Smooth muscle cell (in vitro differentiated cells): ENCODE results near the gene SYNDIG1L. TPM values are rescaled to one million over a fixed set of nuclear protein-coding genes. Genes with fewer than 3 reads are reported as not detected.

Source experiments
- DNase-seq: peaks from one replicate; lab custom pipeline; 2025; ENCODE audit not compliant: unreplicated experiment; lab: John Stamatoyannopoulos, UW
- H2AFZ ChIP-seq: fragments of 200-600 bp; sonication (generic); 2 replicates; pipeline ENCODE4 v1.6.0; 2016; ENCODE audit warnings: antibody characterized with exemption, low read depth, mild to moderate bottlenecking
- H3F3A ChIP-seq: fragments of 200-600 bp; sonication (generic); 2 replicates; pipeline ENCODE4 v1.6.0; 2017; ENCODE audit warnings: antibody characterized with exemption, low read depth
- H3K27ac ChIP-seq: fragments of 200-600 bp; sonication (generic); 2 replicates; pipeline ENCODE4 v1.5.1; 2016; ENCODE audit warnings: low read depth, mild to moderate bottlenecking
- H3K27me3 ChIP-seq: fragments of 200-600 bp; sonication (generic); 2 replicates; pipeline ENCODE4 v1.6.1; 2016; ENCODE audit warnings: low read depth, mild to moderate bottlenecking
- H3K36me3 ChIP-seq: fragments of 200-600 bp; sonication (generic); 2 replicates; pipeline ENCODE4 v1.5.1; 2016; ENCODE audit warnings: low read depth
- H3K4me1 ChIP-seq: fragments of 200-600 bp; sonication (generic); 2 replicates; pipeline ENCODE4 v1.5.1; 2016; ENCODE audit warnings: low read depth
- H3K4me2 ChIP-seq: fragments of 200-600 bp; sonication (generic); 2 replicates; pipeline ENCODE4 v1.6.0; 2016; ENCODE audit warnings: mild to moderate bottlenecking
- H3K4me3 ChIP-seq: fragments of 200-600 bp; sonication (generic); 2 replicates; pipeline ENCODE4 v1.5.1; 2016; ENCODE audit warnings: mild to moderate bottlenecking
- H3K79me2 ChIP-seq: fragments of 200-600 bp; sonication (generic); 2 replicates; pipeline ENCODE4 v1.6.0; 2016; ENCODE audit warnings: low read depth, mild to moderate bottlenecking
- H3K9ac ChIP-seq: fragments of 200-600 bp; sonication (generic); 2 replicates; pipeline ENCODE4 v1.6.0; 2016; ENCODE audit warnings: low read depth
- H3K9me3 ChIP-seq: fragments of 200-600 bp; sonication (generic); replicated peaks from 2 replicates; pipeline ENCODE4 v1.5.1; 2016; ENCODE audit warnings: low read depth
- H4K20me1 ChIP-seq: fragments of 200-600 bp; sonication (generic); 2 replicates; pipeline ENCODE4 v1.6.0; 2016; ENCODE audit warnings: low read depth
- CTCF ChIP-seq: fragments of 200-600 bp; sonication (generic); IDR thresholded peaks from 2 replicates; pipeline ENCODE4 v1.5.1; 2017; ENCODE audit warnings: borderline replicate concordance, mild to moderate bottlenecking, antibody characterized with exemption; ENCODE audit not compliant: insufficient read depth, poor library complexity, severe bottlenecking
- WGBS: methylation state at CpG from one replicate; pipeline ENCODE4 v1.1.7; 2016; ENCODE audit warnings: low lambda C conversion rate; 5-methylcytosine and 5-hydroxymethylcytosine counted together
- polyA plus RNA-seq: library from polyadenylated mRNA; unstranded; fragments of >200 nt; fragmentation: Nextera tagmentation; extraction: Ambion mirVana; gene quantifications from 2 replicates; pipeline ENCODE4 v1.2.1, GENCODE V29; 2016
- total RNA-seq: library from RNA; depleted of rRNA; stranded (reverse); fragments of >200 nt; gene quantifications from 2 replicates; pipeline ENCODE4 v1.2.3, GENCODE V29; 2014

Gene SYNDIG1L
- total and polyA plus RNA-seq, 2 experiments from 2014 or later, result not detected

- Histone ChIP-seq H3K4me3 (no peak overlapping the region), H3K36me3 (no peaks in the 10 kb centered on the region), H3K9me3 (no peaks in the 10 kb centered on the region), H3K27me3 (peaks cover 74% of the 10 kb centered on the region), H2AFZ (peak overlapping the region; percentile 82), H3K4me2 (peak overlapping the region; percentile 52), H3K4me1 (peaks cover 17% of the 10 kb centered on the region), H3K9ac (no peak overlapping the region), H4K20me1 (no peaks in the 10 kb centered on the region), H3K79me2 (no peaks in the 10 kb centered on the region), H3F3A (no peaks in the 10 kb centered on the region), H3K27ac (no peak overlapping the region)
- 56% methylated on average over 8 of the region's 8 CpGs for WGBS
- DNase-seq, result no peak
- no peak for TF ChIP-seq CTCF
Measured at GRCh38 chr14:74400919-74401503, 25.0 kb downstream of the SYNDIG1L start.

GRCh38 chr14:74400031-74400685, 25.9 kb downstream of the SYNDIG1L start:
- Histone ChIP-seq H3K36me3 (no peaks in the 10 kb centered on the region), H4K20me1 (no peaks in the 10 kb centered on the region)

GRCh38 chr14:74395094-74395493, 30.9 kb downstream of the SYNDIG1L start:
- H3K4me3 ChIP-seq, result no peak overlapping the region
- H3K27ac ChIP-seq, result no peak overlapping the region
- DNase-seq, result no peak
- peaks cover 82% of the 10 kb centered on the region for H3K27me3 ChIP-seq
- H3K9me3 ChIP-seq, result no peaks in the 10 kb centered on the region
- no peaks in the 10 kb centered on the region for H3F3A ChIP-seq
- H4K20me1 ChIP-seq, result no peaks in the 10 kb centered on the region
- H3K9ac ChIP-seq, result no peak overlapping the region
- 89% methylated on average over 4 of the region's 4 CpGs for WGBS
- H3K79me2 ChIP-seq, result no peaks in the 10 kb centered on the region
- no peaks in the 10 kb centered on the region for H3K4me1 ChIP-seq
- no peak overlapping the region for H3K4me2 ChIP-seq
- H2AFZ ChIP-seq, result no peak overlapping the region
- no peaks in the 10 kb centered on the region for H3K36me3 ChIP-seq
- no peak for TF ChIP-seq CTCF

More at GRCh38 chr14:74400031-74400685, 25.9 kb downstream of the SYNDIG1L start:
- Histone ChIP-seq H3K9me3 (no peaks in the 10 kb centered on the region), H3K9ac (no peak overlapping the region), H3F3A (no peaks in the 10 kb centered on the region), H3K27me3 (peaks cover 76% of the 10 kb centered on the region), H3K27ac (no peak overlapping the region), H3K79me2 (no peaks in the 10 kb centered on the region), H3K4me2 (no peak overlapping the region), H3K4me3 (no peak overlapping the region), H3K4me1 (peaks cover 17% of the 10 kb centered on the region), H2AFZ (no peak overlapping the region)
- TF ChIP-seq CTCF, result no peak
- DNase-seq, result no peak
- WGBS, result 62% methylated on average over 13 of the region's 13 CpGs

GRCh38 chr14:74394549-74394948, 31.5 kb downstream of the SYNDIG1L start:
- H3K9me3 ChIP-seq, result no peaks in the 10 kb centered on the region
- no peak overlapping the region for H3K4me2 ChIP-seq
- peaks cover 5% of the 10 kb centered on the region for H3K4me1 ChIP-seq
- no peak overlapping the region for H3K27ac ChIP-seq
- no peaks in the 10 kb centered on the region for H3F3A ChIP-seq
- H3K4me3 ChIP-seq, result no peak overlapping the region
- H4K20me1 ChIP-seq, result no peaks in the 10 kb centered on the region
- WGBS, result 60% methylated on average over 2 of the region's 2 CpGs
- H3K27me3 ChIP-seq, result peaks cover 79% of the 10 kb centered on the region
- H3K9ac ChIP-seq, result no peak overlapping the region
- TF ChIP-seq CTCF, result no peak
- DNase-seq, result no peak
- no peaks in the 10 kb centered on the region for H3K79me2 ChIP-seq
- H2AFZ ChIP-seq, result no peak overlapping the region
- H3K36me3 ChIP-seq, result no peaks in the 10 kb centered on the region
